ENCODE results near the gene RIN3. TPM values are rescaled to one million over a fixed set of nuclear protein-coding genes. Genes with fewer than 3 reads are reported as not detected.

RIN3 gene
- 10 to 100 TPM; 25.7 to 54.8 TPM for total RNA-seq
- polyA plus RNA-seq (ENCODE audit: insufficient read length in 6 of 6): 10 to 100 TPM; 13.8 to 21.2 (median 16.6) TPM
- long read RNA-seq, donor 1, partial matches to known transcripts: 14 of 14 reads
- long read RNA-seq, donor 1, other reads (novel, unspliced or antisense): 0 of 14 reads
- long read RNA-seq, donor 2, partial matches to known transcripts: 10 of 10 reads
- long read RNA-seq, donor 2, other reads (novel, unspliced or antisense): 0 of 10 reads
- long read RNA-seq, donor 3, partial matches to known transcripts: 0 of 3 reads
- long read RNA-seq, donor 3, other reads (novel, unspliced or antisense): 0 of 3 reads
- long read RNA-seq, donor 4, partial matches to known transcripts: 5 of 6 reads
- long read RNA-seq, donor 4, other reads (novel, unspliced or antisense): 1 of 6 reads
- long read RNA-seq, donor 5, partial matches to known transcripts: 0 of 1 reads
- long read RNA-seq, donor 5, other reads (novel, unspliced or antisense): 0 of 1 reads
- long read RNA-seq, donor 6, partial matches to known transcripts: 0 of 1 reads
- long read RNA-seq, donor 6, other reads (novel, unspliced or antisense): 0 of 1 reads
- long read RNA-seq, donor 7, partial matches to known transcripts: 5 of 47 reads
- long read RNA-seq, donor 7, other reads (novel, unspliced or antisense): 40 of 47 reads
- long read RNA-seq, donor 8, full-length matches to known transcripts: 3 of 3 reads
- long read RNA-seq, donor 8, partial matches to known transcripts: 0 of 3 reads
- long read RNA-seq, donor 8, other reads (novel, unspliced or antisense): 0 of 3 reads
- long read RNA-seq, donor 9: 0 reads
- long read RNA-seq, donor 10, partial matches to known transcripts: 13 of 13 reads
- long read RNA-seq, donor 10, other reads (novel, unspliced or antisense): 0 of 13 reads
- long read RNA-seq, donor 11: 0 reads
- long read RNA-seq, donor 12: 0 reads

- Histone ChIP-seq H3K4me1 (peaks cover 21 to 71% of the 10 kb centered on the region in 2 donors), H3K9me3 (no peaks in the 10 kb centered on the region), H3K4me3 (peak within 1 kb of the TSS; percentile 74 to 81), H3K27me3 (peaks cover 0 to 10% of the 10 kb centered on the region in 2 donors), H3K36me3 (no peaks in the 10 kb centered on the region), H3K27ac (peak within 1 kb of the TSS; percentile 78 to 92)
- DNase-seq (peak; percentile 49 to 94 (median 62)), ATAC-seq (peak; percentile 62)
- intact Hi-C loops (cut with DNase I): no loop called here
- no peak for TF ChIP-seq CTCF (IDR thresholded peaks at IDR 0.05)
Observed at GRCh38 chr14:92513204-92513965, at the start of gene RIN3. Gene RIN3, plus strand, starts transcription at chr14:92513781. Its CDS starts 152 bp downstream, at chr14:92513933.

- Histone ChIP-seq H3K4me3 (no peak overlapping the region), H3K27me3 (no peaks in the 10 kb centered on the region), H3K27ac (no peak overlapping the region), H3K36me3 (no peaks in the 10 kb centered on the region), H3K4me1 (peaks cover 0 to 44% of the 10 kb centered on the region in 2 donors), H3K9me3 (peaks cover 0 to 8% of the 10 kb centered on the region in 2 donors)
- ATAC-seq: no peak
- no peak for DNase-seq
- intact Hi-C loops (cut with DNase I): no loop called here
- no peak for TF ChIP-seq CTCF (IDR thresholded peaks at IDR 0.05)
Observed at GRCh38 chr14:92464156-92464555, 49.4 kb upstream of the RIN3 start.

- intact Hi-C loops (cut with DNase I): no loop called here
- ATAC-seq (no peak), DNase-seq (no peak)
- no peaks in the 10 kb centered on the region for H3K36me3 ChIP-seq
- H3K27me3 ChIP-seq: no peaks in the 10 kb centered on the region
- peaks cover 0 to 38% of the 10 kb centered on the region in 2 donors for H3K4me1 ChIP-seq
- H3K4me3 ChIP-seq: no peak overlapping the region
- TF ChIP-seq CTCF (IDR thresholded peaks at IDR 0.05): no peak
- H3K9me3 ChIP-seq: peaks cover 0 to 11% of the 10 kb centered on the region in 2 donors
- no peak overlapping the region for H3K27ac ChIP-seq
Observed at GRCh38 chr14:92464716-92465115, 48.9 kb upstream of the RIN3 start.

GRCh38 chr14:92465353-92466055 is 48.1 kb upstream of the RIN3 start:
- peak overlapping the region in 1 of 2 donors; percentile 48 for H3K27ac ChIP-seq
- ATAC-seq: peak; percentile 13
- no peaks in the 10 kb centered on the region for H3K36me3 ChIP-seq
- no peak overlapping the region for H3K4me3 ChIP-seq
- no peak for DNase-seq
- H3K4me1 ChIP-seq: peaks cover 0 to 30% of the 10 kb centered on the region in 2 donors
- TF ChIP-seq CTCF (IDR thresholded peaks at IDR 0.05): no peak
- H3K27me3 ChIP-seq: no peaks in the 10 kb centered on the region
- peaks cover 0 to 11% of the 10 kb centered on the region in 2 donors for H3K9me3 ChIP-seq
- intact Hi-C loops (cut with DNase I): no loop called here
